H7 (cell line): ENCODE measurements around the gene ACBD6. TPM values are rescaled to one million over a fixed set of nuclear protein-coding genes. Genes with fewer than 3 reads are reported as not detected.
A peak's percentile ranks its signal among the peaks of the same experiment; 100 is the strongest.
"Not testable (repeated sequence)": the region's sequence is repeated elsewhere in the genome, so short reads cannot be mapped to it uniquely, and the experiment has no call there.

Experiments
- DNase-seq: peaks from one replicate; pipeline ENCODE4 v3.0.0; 2012
- H3K27me3 ChIP-seq: 2 replicates; pipeline ENCODE4 v1.6.0; 2011; ENCODE audit warnings: mild to moderate bottlenecking, low read length; ENCODE audit not compliant: control insufficient read depth, insufficient read depth
- H3K36me3 ChIP-seq: replicated peaks from 2 replicates; pipeline ENCODE4 v1.5.1; 2011; ENCODE audit warnings: low read length; ENCODE audit not compliant: control insufficient read depth, insufficient read depth
- H3K4me3 ChIP-seq: 2 replicates; pipeline ENCODE4 v1.5.1; 2011; ENCODE audit warnings: low read depth, mild to moderate bottlenecking, control low read depth, low read length, moderate library complexity; ENCODE audit not compliant: insufficient read depth
- total RNA-seq: library from RNA; depleted of rRNA; stranded (reverse); fragments of >200 nt; shearing (Covaris generic); gene quantifications from 2 replicates; pipeline ENCODE4 v1.2.3, GENCODE V29; 2014

Gene ACBD6
- total RNA-seq, 1 experiment from 2014 or later, result 73.2 TPM

DNA sequence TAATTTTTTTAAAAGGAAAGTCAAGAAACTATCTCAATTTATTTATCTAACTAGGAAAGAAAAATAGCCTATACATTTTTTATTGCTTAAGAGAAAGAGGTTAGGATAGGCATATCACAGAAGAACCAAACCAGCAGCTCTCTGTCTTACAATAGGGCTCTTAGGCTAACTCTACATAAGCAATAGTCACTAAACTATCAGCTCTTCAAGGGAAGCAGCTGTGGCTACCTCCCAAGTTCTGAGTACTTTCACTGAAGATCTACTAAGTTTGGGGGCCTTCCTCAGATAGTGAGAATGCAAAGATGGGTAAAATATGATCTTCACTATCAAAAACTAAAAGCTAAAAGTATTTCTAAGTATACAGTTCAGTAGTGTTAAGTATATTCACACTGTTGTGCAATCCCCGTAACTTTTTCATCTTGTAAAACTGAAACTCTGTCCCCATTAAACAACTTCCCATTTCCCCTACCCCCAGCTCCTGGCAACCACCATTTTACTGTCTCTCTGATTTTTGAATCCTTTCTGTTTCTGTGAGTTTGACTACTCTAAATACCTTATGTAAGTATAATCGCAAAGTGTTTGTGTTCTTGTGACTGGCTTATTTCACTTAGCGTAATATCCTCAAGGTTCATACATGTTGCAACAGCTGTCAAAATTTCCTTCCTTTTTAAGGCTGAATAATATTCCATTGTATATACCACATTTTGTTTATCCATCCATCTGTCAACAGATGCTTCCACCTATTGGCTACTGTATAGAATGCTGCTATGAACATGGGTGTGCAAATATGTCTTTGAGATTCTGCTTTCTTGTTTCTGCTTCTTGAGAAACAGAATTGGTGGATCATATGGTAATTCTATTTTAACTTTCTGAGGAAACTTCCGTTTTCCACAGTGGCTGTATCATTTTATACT, 73.3 kb downstream of the ACBD6 start:
- Histone ChIP-seq H3K4me3 (no peak overlapping the region), H3K27me3 (no peaks in the 10 kb centered on the region), H3K36me3 (no peaks in the 10 kb centered on the region)
- no peak for DNase-seq

DNA sequence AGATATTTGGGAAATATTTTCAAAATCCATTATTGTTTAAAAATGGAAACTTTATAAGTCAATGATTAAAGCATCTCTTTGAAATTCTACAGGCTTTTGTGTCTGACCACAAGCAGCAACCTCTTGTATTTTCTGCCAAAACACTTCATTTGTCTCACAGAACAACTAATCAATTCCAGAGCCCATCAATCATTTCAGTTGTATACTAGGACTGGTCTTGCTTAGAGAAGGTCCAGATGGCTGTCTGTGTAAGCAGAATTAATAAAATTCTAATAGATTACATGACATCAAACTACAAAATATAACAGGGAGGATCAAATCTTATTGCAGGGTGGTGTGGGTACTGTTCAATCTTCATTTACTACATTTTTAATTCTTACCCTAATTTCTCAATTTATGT, 76.4 kb downstream of the ACBD6 start:
- Histone ChIP-seq H3K4me3 (no peak overlapping the region), H3K27me3 (no peaks in the 10 kb centered on the region), H3K36me3 (no peaks in the 10 kb centered on the region)
- DNase-seq, result no peak

DNA sequence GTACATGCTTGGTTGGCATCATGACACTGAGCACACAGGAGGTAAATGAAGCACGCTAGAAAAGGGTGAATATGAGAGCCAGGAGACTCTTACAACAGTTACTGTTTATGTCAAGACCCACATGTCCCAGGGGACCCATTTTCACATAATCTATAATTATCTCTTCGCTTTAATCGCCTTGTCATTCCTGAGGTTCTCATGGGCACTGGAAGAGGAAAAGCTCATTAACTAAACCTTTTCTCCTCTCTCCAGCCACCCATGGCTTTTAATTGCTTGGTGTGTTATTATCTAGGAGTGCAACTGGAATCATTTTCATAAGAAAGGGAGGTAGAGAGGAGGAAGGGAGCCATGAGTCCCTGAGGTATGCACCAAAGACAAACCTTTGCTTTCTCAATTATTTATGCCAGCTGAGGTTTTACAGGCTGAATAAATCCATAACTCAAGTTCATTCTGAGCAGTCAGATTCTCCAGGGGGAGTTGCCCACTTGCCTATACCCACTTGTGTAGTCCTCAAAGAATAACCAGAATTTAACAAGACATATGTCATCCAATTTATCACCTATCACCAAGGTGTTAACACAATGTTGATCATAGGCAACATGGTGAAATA, 77.4 kb downstream of the ACBD6 start:
- DNase-seq, result no peak
- H3K4me3 ChIP-seq, result no peak overlapping the region
- no peaks in the 10 kb centered on the region for H3K27me3 ChIP-seq
- H3K36me3 ChIP-seq, result no peaks in the 10 kb centered on the region

DNA sequence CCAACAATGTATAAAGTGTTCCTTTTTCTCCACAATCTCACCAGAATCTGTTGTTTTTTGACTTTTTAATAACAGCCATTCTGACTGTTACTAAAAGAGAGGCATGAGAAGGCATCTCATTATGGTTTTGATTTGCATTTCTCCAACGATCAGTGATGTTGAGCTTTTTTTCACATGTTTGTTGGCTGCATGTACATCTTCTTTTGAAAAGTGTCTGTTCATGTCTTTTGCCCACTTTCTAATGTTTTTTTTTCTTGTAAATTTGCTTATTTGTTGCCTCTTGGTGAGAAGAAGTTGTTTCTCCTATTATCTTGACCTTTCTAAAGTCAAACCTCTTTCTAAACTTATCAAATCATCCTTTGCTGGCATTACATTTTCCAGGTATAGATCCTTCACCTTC, 80.8 kb downstream of the ACBD6 start:
- Histone ChIP-seq H3K27me3 (no peaks in the 10 kb centered on the region), H3K4me3 (no peak overlapping the region), H3K36me3 (no peaks in the 10 kb centered on the region)
- no peak for DNase-seq

DNA sequence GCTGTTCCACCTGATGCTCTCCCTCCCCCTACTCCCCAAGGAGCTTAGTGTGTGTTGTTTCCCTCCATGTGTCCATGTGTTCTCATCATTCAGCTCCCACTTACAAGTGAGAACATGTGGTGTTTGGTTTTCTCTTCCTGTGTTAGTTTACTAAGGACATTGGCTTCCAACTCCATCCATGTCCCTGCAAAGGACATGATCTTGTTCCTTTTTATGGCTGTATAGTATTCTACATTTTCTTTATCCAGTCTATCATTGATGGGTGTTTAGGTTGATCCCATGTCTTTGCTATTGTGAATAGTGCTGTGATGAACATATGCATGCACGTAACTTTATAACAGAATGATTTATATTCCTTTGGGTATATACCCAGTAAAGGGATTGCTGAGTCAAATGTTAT, 81.2 kb downstream of the ACBD6 start:
- H3K36me3 ChIP-seq, H3K4me3 ChIP-seq, DNase-seq, H3K27me3 ChIP-seq: not testable (repeated sequence)

DNA sequence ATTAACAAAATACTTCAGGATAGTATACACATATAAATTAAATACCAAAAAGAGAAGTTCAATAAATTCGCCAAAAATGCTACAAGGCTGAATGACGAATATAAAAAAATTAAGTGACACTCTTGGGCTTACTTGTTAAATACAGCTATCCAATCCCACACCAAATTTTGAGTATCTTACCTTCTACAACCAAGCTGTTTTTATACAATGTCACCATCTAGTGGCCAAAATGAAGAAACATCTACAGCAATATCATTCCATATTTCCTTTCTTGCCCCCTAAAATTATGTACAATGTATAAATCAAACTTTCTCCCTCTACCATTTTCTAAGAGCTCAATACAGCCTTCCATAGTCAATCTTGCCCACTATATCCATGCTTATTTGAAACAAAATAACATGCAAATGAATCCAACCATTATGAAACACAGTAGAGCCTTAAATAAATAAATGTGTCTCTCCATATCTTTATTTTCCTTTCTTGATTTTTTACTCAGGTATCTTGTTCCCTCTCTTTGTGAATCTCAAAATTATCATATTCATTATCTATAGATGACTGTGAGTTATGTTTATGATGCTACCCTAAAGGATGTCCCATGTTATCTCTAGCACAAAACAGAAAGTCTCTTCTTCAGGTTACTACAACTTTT, 86.3 kb downstream of the ACBD6 start:
- Histone ChIP-seq H3K4me3 (no peak overlapping the region), H3K27me3 (no peaks in the 10 kb centered on the region), H3K36me3 (no peaks in the 10 kb centered on the region)
- DNase-seq, result peak; percentile 42

DNA sequence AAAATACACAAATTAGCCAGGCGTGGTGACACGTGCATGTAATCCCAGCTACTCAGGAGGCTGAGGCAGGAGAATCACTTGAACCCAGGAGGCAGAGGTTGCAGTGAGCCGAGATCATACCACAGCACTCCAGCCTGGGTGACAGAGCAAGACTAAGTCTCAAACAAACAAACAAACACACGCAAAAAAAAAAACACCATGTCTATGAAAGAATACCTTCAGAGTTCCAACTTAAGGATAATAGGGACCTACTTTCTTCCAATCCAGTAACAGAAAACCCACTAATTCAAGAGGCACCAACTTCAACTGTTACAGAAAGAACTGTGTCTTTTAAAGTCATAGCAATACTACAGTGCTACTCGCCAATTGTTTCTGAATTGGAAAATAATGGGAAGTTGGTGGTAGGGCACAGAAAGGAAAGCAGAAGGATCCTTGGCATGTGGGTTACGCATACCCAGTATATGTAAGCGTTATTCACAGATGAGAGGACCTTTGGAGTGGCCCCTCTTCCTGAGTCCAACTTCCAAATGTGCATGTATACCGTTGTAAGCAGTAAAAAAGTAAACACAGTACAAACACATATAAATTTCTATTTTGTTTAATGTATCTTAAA, 87.0 kb downstream of the ACBD6 start:
- DNase-seq, result no peak
- Histone ChIP-seq H3K36me3 (no peaks in the 10 kb centered on the region), H3K27me3 (no peaks in the 10 kb centered on the region), H3K4me3 (no peak overlapping the region)

DNA sequence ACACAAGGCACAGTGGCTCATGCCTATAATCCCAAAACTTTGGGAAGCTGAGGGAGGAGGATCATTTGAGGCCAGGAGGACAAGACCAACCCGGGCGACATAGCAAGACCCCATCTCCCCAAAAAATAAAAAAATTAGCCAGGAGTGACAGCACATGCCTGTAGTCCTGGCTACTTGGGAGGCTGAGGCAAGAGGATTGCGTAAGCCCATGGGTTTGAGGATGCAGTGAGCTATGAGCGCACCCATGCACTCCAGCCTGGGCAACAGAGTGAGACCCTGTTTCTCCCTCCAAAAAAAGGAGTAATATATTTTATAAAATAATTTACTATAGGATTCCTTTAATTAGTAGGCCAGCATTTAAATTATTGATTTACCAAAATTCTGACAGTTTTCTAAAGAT, 89.8 kb downstream of the ACBD6 start:
- Histone ChIP-seq H3K4me3 (no peak overlapping the region), H3K27me3 (no peaks in the 10 kb centered on the region), H3K36me3 (no peaks in the 10 kb centered on the region)
- no peak for DNase-seq

DNA sequence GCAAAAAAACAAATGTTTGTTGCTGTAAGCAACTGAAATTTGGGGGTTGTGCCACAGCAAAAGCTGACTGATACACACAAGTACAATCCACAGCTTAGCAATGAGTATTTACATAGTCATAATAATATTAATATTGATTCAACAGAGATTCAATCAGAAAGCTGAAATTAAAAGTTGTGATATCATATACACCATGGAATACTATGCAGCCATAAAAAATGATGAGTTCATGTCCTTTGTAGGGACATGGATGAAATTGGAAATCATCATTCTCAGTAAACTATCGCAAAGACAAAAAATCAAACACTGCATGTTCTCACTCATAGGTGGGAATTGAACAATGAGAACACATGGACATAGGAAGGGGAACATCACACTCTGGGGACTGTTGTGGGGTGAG, 94.2 kb downstream of the ACBD6 start:
- not testable (repeated sequence) for H3K36me3 ChIP-seq, H3K27me3 ChIP-seq, H3K4me3 ChIP-seq, DNase-seq

DNA sequence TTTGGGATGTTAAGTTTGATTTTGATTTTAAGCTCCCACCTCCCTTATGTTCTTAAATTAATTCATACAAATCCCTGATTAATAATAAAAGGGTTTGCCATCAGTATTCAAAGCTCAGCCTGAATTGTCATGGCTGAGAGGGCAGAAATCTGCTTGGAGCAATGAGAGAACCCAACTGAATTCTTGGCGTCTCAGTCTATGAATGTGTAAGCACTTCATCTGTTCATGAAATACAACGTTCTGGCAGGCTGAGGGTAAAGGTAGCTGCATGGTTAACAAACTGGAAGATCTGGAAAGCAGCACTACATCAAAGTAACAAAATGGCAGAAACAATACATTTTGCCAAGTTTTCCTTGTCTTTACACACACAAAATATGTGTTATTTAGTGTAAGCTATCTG, 95.3 kb downstream of the ACBD6 start:
- Histone ChIP-seq H3K27me3 (no peaks in the 10 kb centered on the region), H3K36me3 (no peaks in the 10 kb centered on the region), H3K4me3 (no peak overlapping the region)
- no peak for DNase-seq

DNA sequence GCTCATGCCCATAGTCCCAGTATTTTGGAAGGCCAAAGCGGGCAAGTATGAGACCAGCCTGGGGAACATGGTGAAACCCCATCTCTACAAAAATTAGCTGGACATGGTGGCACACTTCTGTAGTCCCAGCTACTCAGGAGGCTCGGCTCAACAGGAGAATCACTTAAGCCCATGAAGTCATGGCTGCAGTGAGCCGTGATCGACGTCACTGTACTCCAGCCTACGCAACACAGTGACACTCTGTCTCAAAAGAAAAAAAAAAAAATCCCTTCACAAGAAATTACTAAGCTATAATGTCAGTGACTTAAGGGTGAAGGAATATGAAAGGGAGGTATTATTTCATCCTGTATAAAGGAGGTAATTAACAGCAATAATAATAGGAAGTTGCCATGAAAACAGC, 99.8 kb downstream of the ACBD6 start:
- DNase-seq, result no peak
- H3K36me3 ChIP-seq, result no peaks in the 10 kb centered on the region
- H3K27me3 ChIP-seq, result no peaks in the 10 kb centered on the region
- H3K4me3 ChIP-seq, result no peak overlapping the region

DNA sequence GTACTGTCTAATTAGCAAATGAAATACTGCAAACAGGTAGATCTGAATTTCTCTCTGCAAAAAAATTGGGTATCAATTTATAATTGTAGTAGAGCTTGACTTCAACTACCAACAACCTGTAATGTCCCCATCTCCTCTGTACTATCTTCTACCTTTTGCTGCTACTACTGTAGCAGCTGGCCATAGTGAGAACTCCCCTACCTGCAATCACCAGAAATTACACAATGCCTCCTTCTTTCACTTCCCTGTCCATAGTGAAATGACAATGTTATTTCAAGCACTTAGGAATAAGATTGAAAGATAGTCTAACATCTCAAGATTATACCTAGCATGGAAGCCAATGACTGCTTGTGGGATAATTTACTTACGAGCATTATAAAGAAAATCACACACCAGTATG, 100.4 kb downstream of the ACBD6 start:
- H3K36me3 ChIP-seq, result no peaks in the 10 kb centered on the region

DNA sequence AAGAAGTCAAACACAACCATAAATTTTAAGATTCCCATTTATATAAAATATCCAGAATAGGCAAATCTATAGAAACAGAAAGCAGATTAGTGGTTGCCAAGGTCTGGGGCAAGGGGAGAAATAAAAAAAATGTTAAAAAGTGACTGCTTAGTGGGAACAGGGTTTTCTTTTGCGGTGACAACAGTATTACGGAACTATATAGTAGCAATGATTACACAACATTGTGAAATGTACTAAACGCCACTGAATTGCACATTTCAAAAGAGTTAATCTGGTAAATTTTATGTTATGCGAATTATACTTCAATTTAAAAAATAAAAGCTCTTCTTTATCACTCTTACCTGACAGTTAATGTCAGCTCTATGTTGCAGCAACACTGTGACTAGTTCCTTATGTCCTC, 105.2 kb downstream of the ACBD6 start:
- Histone ChIP-seq H3K27me3 (no peaks in the 10 kb centered on the region), H3K4me3 (no peak overlapping the region), H3K36me3 (no peaks in the 10 kb centered on the region)
- DNase-seq, result no peak

More for the DNA sequence above, 100.4 kb downstream of the ACBD6 start:
- no peak overlapping the region for H3K4me3 ChIP-seq
- H3K27me3 ChIP-seq, result no peaks in the 10 kb centered on the region
- no peak for DNase-seq

DNA sequence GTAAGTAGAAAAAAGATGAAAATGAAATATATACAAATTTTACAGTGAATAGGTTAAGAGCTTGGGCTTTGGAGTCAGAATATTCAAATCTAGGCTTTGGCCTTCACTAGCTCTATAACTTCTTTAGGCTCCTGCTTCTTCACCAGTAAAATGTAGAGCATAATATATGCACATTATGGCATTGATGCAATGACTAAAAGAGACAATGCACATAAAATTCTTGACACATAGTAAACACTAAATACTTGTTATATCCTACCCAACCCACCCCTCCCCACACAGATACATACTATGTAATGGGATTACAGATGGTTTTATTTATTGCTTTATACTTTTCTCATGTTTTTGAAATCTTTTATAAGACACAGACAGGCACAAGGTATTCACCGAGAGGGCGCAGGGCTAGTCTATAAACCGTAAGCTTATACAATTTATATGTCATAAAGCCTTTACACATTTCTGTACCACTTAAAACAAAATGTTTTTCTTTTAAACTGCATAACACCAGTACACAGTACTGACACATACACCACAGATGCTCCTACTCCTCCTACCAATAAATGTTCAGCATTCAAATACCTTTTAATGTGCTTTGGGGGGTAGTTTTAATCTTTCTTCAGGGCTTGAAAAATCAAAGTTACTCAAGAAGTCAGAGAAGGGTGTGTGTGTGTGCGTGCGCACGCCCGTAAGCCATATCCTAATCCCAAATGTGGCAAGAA, 109.8 kb downstream of the ACBD6 start:
- no peak overlapping the region for H3K4me3 ChIP-seq
- DNase-seq, result no peak
- no peaks in the 10 kb centered on the region for H3K27me3 ChIP-seq
- no peaks in the 10 kb centered on the region for H3K36me3 ChIP-seq
